Measurements from ENCODE around the gene IFI27L1.

Gene IFI27L1

DNA sequence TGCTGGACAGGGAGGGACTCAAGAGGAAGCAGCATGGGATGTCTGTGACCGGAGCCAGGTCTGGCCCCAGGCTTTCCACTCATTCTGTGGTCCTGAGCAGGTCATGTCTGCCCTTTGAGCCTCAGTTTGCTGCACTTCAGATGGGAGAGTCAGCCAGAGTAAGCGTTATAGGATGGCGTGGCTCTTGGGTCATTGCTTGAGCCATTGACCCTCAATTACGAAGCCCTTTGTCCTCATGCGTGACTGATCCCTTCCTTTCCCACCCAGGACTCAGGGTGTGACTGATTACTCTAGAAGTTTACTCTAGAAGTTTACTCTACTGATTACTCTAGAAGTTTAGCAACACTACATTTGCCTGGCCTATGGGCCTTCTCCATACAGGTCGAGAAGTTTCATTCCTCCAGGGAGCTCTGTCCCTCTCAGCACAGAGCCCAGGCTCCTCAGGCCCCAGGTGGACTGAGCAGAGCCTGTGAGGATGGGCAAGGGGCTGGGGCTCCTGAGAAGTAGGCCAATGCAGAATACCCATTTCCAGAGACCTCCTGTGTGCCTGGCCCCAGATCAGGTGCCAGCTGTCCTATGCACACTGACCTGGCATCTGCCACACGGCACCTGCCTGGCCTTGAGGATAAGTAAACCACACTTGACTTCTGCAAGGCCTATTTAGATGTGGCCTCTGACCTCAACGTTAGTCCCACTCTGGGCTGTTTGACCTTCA is 21.8 kb downstream of the IFI27L1 start:
- DNase-seq (ENCODE audit: low spot score): no peak
- TF ChIP-seq CTCF (IDR thresholded peaks at IDR 0.05; ENCODE audit: borderline replicate concordance, control extremely low read depth, extremely low read depth, insufficient read depth, missing control alignments): no peak
- in situ Hi-C loops (cut with MboI; ENCODE audit: low sequenced_read_pairs, unreplicated experiment): no loop called here

GRCh38 chr14:94103554-94104150 is 22.5 kb downstream of the IFI27L1 start:
- DNase-seq (ENCODE audit: low spot score): no peak
- in situ Hi-C loops (cut with MboI; ENCODE audit: low sequenced_read_pairs, unreplicated experiment): no loop called here
- no peak for TF ChIP-seq CTCF (IDR thresholded peaks at IDR 0.05; ENCODE audit: borderline replicate concordance, control extremely low read depth, extremely low read depth, insufficient read depth, missing control alignments)

- in situ Hi-C loops (cut with MboI; ENCODE audit: low sequenced_read_pairs, unreplicated experiment): no loop called here
- no peak for TF ChIP-seq CTCF (IDR thresholded peaks at IDR 0.05; ENCODE audit: borderline replicate concordance, control extremely low read depth, extremely low read depth, insufficient read depth, missing control alignments)
- no peak for DNase-seq (ENCODE audit: low spot score)
Measured at GRCh38 chr14:94104731-94105130, 23.6 kb downstream of the IFI27L1 start.

GRCh38 chr14:94109915-94110250 is 28.8 kb downstream of the IFI27L1 start:
- in situ Hi-C loops (cut with MboI; ENCODE audit: low sequenced_read_pairs, unreplicated experiment): no loop called here
- no peak for TF ChIP-seq CTCF (IDR thresholded peaks at IDR 0.05; ENCODE audit: borderline replicate concordance, control extremely low read depth, extremely low read depth, insufficient read depth, missing control alignments)
- no peak for DNase-seq (ENCODE audit: low spot score)

DNA sequence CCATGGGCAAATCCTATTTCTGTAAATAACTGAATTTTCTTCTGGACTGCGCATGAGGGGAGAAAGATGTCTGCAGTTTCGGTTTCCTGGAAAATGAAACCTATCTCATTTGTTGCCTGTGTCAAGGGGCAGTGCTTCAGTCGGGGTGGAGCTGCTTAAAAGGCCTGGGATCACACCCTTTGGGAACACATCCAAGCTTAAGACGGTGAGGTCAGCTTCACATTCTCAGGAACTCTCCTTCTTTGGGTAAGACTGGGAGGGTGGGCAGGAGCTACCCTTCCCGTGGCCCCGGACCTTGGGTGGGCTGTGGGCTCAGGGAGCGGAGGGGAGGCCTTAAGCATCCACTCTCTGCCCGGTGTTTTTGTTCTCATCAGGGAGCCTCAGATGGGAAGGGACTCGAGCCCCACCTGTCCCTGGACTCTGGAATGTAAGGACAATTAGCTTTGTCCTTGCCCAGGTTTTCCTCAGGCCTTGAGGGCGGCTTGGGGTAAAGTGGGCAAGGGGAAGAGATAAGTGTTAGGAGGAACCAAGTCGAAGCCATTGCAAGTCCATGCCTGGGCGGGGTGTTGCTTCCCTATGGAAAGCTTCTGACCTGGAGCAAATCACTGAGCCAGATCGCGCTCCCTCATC is 29.6 kb downstream of the IFI27L1 start, which contains the start of gene IFI27:
Gene IFI27, plus strand, starts transcription at position 185 of the 630 bp plus-strand sequence.
- TF ChIP-seq CTCF (IDR thresholded peaks at IDR 0.05; ENCODE audit: borderline replicate concordance, control extremely low read depth, extremely low read depth, insufficient read depth, missing control alignments): no peak
- DNase-seq (ENCODE audit: low spot score): no peak
- in situ Hi-C loops (cut with MboI; ENCODE audit: low sequenced_read_pairs, unreplicated experiment): no loop called here

- no peak for TF ChIP-seq CTCF (IDR thresholded peaks at IDR 0.05; ENCODE audit: borderline replicate concordance, control extremely low read depth, extremely low read depth, insufficient read depth, missing control alignments)
- in situ Hi-C loops (cut with MboI; ENCODE audit: low sequenced_read_pairs, unreplicated experiment): no loop called here
- no peak for DNase-seq (ENCODE audit: low spot score)
Measured at GRCh38 chr14:94111276-94112095, 30.4 kb downstream of the IFI27L1 start.
